ENCODE measurements around the gene ZNF304.
"Not testable (repeated sequence)": the region's sequence is repeated elsewhere in the genome, so short reads cannot be mapped to it uniquely, and the experiment has no call there.

- TF ChIP-seq CTCF, POLR2A (IDR thresholded peaks at IDR 0.05): not testable (repeated sequence)
Measured at GRCh38 chr19:57374647-57375046, 23.6 kb downstream of the ZNF304 start.
